Bone marrow (tissue), 2 donors: ENCODE measurements around the gene PRKN.

Experiments used
- DNase-seq, 2 donors: peaks; one replicate each; lab custom pipeline; 2025; lab: John Stamatoyannopoulos, UW

PRKN gene

GRCh38 chr6:162119341-162119740 lies 608.2 kb downstream of the PRKN start:
- DNase-seq, result no peak

GRCh38 chr6:162118706-162119105 lies 608.9 kb downstream of the PRKN start:
- no peak for DNase-seq

GRCh38 chr6:162116902-162117525 lies 610.6 kb downstream of the PRKN start:
- no peak for DNase-seq

- no peak for DNase-seq
Observed at GRCh38 chr6:162109480-162110050, 618.0 kb downstream of the PRKN start.

GRCh38 chr6:162108041-162108440 lies 619.5 kb downstream of the PRKN start:
- no peak for DNase-seq

- no peak for DNase-seq
Observed at GRCh38 chr6:162100096-162100495, 627.5 kb downstream of the PRKN start.

GRCh38 chr6:162099685-162100084 lies 627.9 kb downstream of the PRKN start:
- no peak for DNase-seq

- no peak for DNase-seq
Observed at GRCh38 chr6:162092816-162093502, 634.6 kb downstream of the PRKN start.

GRCh38 chr6:162090734-162091133 lies 636.8 kb downstream of the PRKN start:
- no peak for DNase-seq

GRCh38 chr6:162088091-162088490 lies 639.5 kb downstream of the PRKN start:
- DNase-seq, result no peak

GRCh38 chr6:162085561-162085960 lies 642.0 kb downstream of the PRKN start:
- DNase-seq, result no peak

- no peak for DNase-seq
Observed at GRCh38 chr6:162082520-162082919, 645.0 kb downstream of the PRKN start.

GRCh38 chr6:162078667-162079066 lies 648.9 kb downstream of the PRKN start:
- DNase-seq, result no peak

GRCh38 chr6:162078126-162078525 lies 649.4 kb downstream of the PRKN start:
- no peak for DNase-seq

GRCh38 chr6:162076816-162077215 lies 650.8 kb downstream of the PRKN start:
- no peak for DNase-seq

GRCh38 chr6:162074641-162075275 lies 652.8 kb downstream of the PRKN start:
- DNase-seq, result no peak

GRCh38 chr6:162070639-162071038 lies 656.9 kb downstream of the PRKN start:
- DNase-seq, result no peak

- DNase-seq, result no peak
Observed at GRCh38 chr6:162069995-162070394, 657.6 kb downstream of the PRKN start.

GRCh38 chr6:162068340-162068739 lies 659.2 kb downstream of the PRKN start:
- no peak for DNase-seq

- no peak for DNase-seq
Observed at GRCh38 chr6:162063666-162064065, 663.9 kb downstream of the PRKN start.

GRCh38 chr6:162058281-162058875 lies 669.2 kb downstream of the PRKN start:
- DNase-seq, result no peak

- no peak for DNase-seq
Observed at GRCh38 chr6:162056745-162057144, 670.8 kb downstream of the PRKN start.

GRCh38 chr6:162056061-162056460 lies 671.5 kb downstream of the PRKN start:
- DNase-seq, result no peak
